GM19351 (cell line): Measurements from ENCODE around the gene TMEM132A.

Experiments used
- ATAC-seq: cut with Tn5 transposase; IDR thresholded peaks from one replicate; pipeline ENCODE4 v1.9.1; 2021; ENCODE audit warnings: mild to moderate bottlenecking, moderate library complexity; ENCODE audit not compliant: unreplicated experiment

The TMEM132A gene

GRCh38 chr11:60924110-60924905, at the start of gene TMEM132A:
TSS of gene TMEM132A (plus strand) at chr11:60924460. CDS start at chr11:60924634, 174 bp downstream.
- no peak for ATAC-seq

GRCh38 chr11:60875366-60876167, 48.7 kb upstream of the TMEM132A start:
- ATAC-seq, result no peak

GRCh38 chr11:60876168-60876485, 48.1 kb upstream of the TMEM132A start:
- ATAC-seq, result no peak

GRCh38 chr11:60878245-60879101, 45.8 kb upstream of the TMEM132A start:
- ATAC-seq, result no peak

GRCh38 chr11:60879104-60879503, 45.2 kb upstream of the TMEM132A start:
- no peak for ATAC-seq

- no peak for ATAC-seq
Measured at GRCh38 chr11:60879971-60880588, 44.2 kb upstream of the TMEM132A start.

GRCh38 chr11:60880643-60881282, 43.5 kb upstream of the TMEM132A start:
- no peak for ATAC-seq

- ATAC-seq, result no peak
Measured at GRCh38 chr11:60887556-60887955, 36.7 kb upstream of the TMEM132A start.

GRCh38 chr11:60889869-60890311, 34.4 kb upstream of the TMEM132A start:
- no peak for ATAC-seq

- no peak for ATAC-seq
Measured at GRCh38 chr11:60890696-60891095, 33.6 kb upstream of the TMEM132A start.

- no peak for ATAC-seq
Measured at GRCh38 chr11:60891103-60891741, 33.0 kb upstream of the TMEM132A start.

GRCh38 chr11:60895687-60896086, 28.6 kb upstream of the TMEM132A start:
- no peak for ATAC-seq

- no peak for ATAC-seq
Measured at GRCh38 chr11:60897496-60897895, 26.8 kb upstream of the TMEM132A start.

GRCh38 chr11:60899046-60899936, 25.0 kb upstream of the TMEM132A start:
- no peak for ATAC-seq

- no peak for ATAC-seq
Measured at GRCh38 chr11:60899977-60900376, 24.3 kb upstream of the TMEM132A start.

GRCh38 chr11:60900673-60901404, 23.4 kb upstream of the TMEM132A start:
- ATAC-seq, result no peak

GRCh38 chr11:60902625-60903024, 21.6 kb upstream of the TMEM132A start:
- ATAC-seq, result no peak

GRCh38 chr11:60905047-60905446, 19.2 kb upstream of the TMEM132A start:
- no peak for ATAC-seq
